ENCODE measurements around the gene DLX3.

Gene DLX3

DNA sequence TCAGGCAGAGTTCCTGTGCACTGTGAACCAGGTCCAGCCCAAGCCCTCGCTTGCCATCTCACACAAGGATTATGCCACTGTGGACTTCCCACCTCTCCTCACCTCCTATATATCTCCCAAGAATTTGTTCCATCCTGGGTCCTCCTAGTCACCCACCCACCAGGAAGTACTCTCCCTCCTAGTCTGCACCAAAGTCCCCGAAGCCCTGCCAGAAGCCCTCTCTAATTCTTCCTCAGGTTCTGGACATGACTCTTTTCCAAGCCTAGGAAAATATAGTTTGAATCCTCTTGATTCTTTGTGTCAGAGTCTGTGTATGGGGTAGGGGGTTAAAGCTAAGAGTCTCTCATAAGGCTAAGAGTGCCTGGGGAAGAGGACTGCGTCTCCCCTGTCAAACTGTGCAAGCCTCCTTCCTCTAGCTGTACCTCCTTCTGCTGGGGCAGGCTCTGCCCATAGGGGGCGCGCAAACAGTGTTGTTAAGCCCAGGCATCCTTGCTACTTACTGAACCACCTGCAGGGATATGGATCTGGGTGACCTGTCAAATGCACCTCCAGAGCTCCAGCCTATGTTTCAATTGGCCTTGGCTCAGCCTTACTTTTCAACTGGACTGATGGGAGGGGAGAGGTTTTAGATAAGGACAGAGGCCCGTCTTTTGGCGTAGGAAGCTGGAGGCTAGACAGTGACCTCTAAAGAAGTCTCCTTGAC is 42.7 kb downstream of the DLX3 start:
- peak; percentile 68 for DNase-seq

DNA sequence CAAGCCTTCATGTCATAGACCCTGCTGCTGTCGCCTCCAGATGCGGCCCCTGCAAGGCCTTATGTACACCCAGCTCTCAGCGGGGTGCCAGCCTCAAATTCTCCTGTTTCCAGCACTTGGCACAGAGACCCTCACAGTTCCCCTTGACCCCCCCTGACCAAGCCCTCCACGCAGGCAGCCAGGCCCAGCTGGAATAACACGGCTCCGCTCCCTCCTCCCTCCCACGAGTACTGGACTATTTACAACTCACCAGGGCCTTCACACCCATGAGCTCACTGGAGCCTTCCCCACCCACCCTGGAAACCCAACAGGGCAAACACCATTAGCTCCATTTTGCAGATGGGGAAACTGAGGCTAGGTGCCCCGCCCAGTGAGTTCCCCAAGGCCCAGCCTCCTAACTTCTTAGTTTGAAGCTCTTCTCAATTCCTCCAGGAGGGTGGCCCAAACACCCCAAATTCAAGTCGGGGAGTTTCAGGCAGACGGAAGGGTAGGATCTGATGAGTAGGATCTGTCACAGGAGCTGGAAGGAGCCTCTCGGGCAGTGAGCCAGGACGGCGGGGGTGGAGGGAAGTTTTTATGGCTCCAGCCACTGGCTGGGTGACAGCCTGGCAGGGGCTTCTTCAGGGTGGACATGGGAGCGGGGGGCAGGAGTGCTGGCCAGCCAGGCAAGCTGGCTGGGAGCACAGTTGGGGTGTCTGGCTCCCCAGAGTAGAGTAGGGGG is 43.5 kb downstream of the DLX3 start:
- no peak for DNase-seq

DNA sequence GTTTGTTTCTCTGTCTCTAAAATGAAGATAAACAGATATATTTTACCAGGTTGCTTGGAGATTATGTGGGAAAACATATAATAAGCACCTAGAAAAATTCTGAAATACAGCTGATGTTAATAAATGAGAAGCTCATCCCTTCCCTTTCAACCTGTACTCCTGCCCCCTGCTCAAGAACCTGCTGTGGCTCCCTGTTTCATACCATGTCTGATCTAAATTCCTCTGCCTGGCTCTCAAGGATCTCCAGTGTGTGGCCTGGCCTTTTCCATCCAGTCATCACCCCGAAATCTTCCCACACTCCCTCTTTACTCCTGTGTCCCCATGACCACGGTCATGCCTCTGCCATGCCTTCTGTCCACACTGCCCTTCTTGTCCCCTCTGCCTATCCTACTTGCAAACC is 45.4 kb downstream of the DLX3 start:
- no peak for DNase-seq

DNA sequence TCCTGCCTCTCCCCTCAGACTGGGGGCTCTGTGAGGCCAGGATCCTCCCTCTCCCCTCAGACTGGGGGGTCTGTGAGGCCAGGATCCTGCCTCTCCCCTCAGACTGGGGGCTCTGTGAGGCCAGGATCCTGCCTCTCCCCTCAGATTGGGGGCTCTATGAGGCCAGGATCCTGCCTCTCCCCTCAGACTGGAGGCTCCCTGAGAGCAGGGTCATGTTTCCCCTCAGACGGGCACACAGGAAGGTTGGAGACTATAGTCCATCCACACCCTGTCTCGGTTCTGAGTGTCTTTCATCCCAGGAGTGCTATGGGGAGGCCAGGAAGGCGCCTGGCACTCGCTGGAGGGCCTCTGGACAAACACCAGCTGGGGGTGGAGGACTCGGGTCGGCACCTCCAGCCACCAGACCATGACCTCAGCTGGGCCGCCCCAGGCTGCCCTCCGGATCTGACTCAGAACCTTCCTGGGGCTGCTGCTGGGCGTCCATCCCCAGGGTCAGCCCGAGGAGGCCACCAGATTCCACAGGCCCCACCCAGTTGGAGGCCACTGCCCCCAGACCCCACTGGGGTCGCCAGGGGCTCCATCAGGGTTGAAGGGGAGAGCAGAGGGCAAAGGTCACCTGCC is 48.0 kb downstream of the DLX3 start:
- DNase-seq: no peak

DNA sequence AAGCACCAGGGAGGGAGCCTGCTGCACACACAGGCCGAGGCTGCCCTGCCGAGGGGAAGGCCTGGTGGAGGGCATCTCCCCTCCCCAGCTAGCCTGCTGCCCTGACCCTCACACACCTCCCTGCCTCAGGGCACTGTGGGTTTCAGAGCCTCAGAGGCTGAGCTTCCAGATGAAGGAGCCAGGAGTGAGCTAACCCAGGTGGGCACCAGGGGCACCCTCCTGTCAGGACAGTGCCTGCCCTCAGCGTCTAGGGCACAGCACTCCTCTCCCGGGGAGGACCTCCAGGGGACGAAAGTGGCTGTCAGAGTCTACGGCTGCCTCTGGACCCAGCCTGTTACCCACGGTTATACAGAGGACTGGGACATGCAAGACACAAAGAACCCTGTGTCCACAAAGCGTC is 48.8 kb downstream of the DLX3 start:
- DNase-seq: no peak

DNA sequence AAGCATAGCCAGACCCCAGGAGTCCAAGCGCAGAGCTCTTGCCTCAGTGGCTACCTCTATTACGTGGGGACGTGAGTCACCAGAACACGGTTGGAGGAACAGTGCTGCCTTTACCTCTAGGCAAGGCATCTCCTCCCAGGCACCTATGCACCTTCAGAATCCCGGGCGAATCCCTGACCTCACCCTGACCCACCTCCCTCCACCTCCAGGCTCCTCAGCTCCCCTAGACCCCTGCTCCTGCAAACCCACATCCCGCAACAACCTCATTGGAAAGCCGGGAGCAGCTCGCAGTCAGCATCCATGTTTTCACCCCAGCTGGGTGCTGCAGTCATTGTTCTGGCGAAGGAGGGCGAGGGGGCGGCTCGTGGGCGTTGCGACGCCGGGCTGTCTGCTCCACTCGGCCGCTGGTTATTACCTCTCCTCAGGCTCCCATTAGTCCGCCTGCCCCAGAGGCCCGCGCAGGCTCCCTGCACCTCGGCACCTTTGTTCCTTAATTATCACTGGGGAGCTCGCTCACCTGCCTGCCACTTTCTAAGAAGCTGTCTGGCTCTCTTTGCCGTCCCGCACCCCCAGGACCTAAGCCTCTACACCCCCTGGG is 50.7 kb downstream of the DLX3 start:
- peak; percentile 30 for DNase-seq

DNA sequence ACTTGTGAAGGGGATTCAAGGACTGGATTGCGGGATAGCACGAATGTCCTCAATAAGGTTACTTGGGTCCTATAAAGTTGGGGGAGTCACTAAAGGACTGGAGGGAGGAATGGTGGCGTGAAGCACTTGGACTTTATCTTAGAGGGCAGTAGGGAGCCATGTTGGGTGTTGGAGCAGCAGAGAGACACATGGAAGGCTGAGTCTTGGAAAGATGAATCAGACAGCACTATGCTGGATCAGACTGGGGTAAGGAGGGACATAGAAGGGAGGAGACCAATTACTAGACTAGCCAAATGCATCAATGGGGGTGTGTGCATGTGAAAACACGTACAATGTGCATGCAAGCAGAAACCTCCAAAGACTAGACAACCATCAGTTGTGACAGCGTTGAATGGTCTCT is 52.1 kb downstream of the DLX3 start:
- no peak for DNase-seq

DNA sequence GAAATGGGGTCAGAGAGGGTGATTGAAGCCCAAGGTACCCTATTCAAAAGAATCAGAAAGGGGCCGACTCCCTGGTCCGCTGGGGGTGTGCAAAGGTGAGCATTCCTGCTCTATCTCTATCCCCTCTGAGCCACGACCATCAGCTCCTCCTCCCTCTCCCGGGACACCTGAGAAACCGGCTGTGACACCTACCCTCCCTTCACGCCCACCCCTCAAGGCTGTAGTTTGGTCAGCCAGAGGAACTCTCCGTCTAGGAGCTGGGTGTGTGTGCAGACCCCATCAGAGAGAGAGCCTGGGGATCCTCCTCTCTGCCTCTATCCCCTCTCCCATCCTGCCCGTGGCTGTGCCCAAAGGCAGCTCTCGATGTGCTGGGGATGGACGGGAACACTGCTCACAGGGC is 53.6 kb downstream of the DLX3 start:
- no peak for DNase-seq
